Neuronal stem cell (in vitro differentiated cells): ENCODE measurements around the gene VPS26B.

Experiments
- DNase-seq: peaks from one replicate; pipeline ENCODE4 v3.0.0-alpha.2; 2013; ENCODE audit warnings: low spot score
- H2AFZ ChIP-seq: one replicate; pipeline ENCODE4 v1.6.1; 2013; ENCODE audit warnings: mild to moderate bottlenecking, low read length, inconsistent platforms
- H2AK5ac ChIP-seq: 2 replicates; pipeline ENCODE4 v1.6.1; 2013; ENCODE audit warnings: low read depth, mild to moderate bottlenecking, inconsistent platforms, low read length, moderate library complexity, mixed read lengths
- H2BK120ac ChIP-seq: 2 replicates; pipeline ENCODE4 v1.6.1; 2013; ENCODE audit warnings: low read depth, mild to moderate bottlenecking, inconsistent platforms, low read length, moderate library complexity, mixed read lengths
- H2BK12ac ChIP-seq: one replicate; pipeline ENCODE4 v1.6.1; 2013; ENCODE audit warnings: low read length, inconsistent platforms
- H2BK15ac ChIP-seq: 2 replicates; pipeline ENCODE4 v1.6.1; 2013; ENCODE audit warnings: mild to moderate bottlenecking, low read length, inconsistent platforms, mixed read lengths
- H2BK5ac ChIP-seq: one replicate; pipeline ENCODE4 v1.6.1; 2013; ENCODE audit warnings: inconsistent platforms, mild to moderate bottlenecking, low read length, moderate library complexity
- H3K14ac ChIP-seq: one replicate; pipeline ENCODE4 v1.6.1; 2013; ENCODE audit warnings: low read length, inconsistent platforms
- H3K18ac ChIP-seq: 2 replicates; pipeline ENCODE4 v1.6.1; 2013; ENCODE audit warnings: low read length, inconsistent platforms
- H3K23ac ChIP-seq: 2 replicates; pipeline ENCODE4 v1.6.1; 2013; ENCODE audit warnings: low read depth, mild to moderate bottlenecking, mixed read lengths, low read length, inconsistent platforms; ENCODE audit not compliant: poor library complexity
- H3K27ac ChIP-seq: replicated peaks from 3 replicates; pipeline ENCODE4 v1.5.1; 2013; ENCODE audit warnings: low read length, inconsistent platforms
- H3K27me3 ChIP-seq, 3 experiments: 2 replicates each; pipeline ENCODE4 v1.6.1; 2013; ENCODE audit warnings: low read length in 3 of 3, mild to moderate bottlenecking in 2 of 3, inconsistent platforms in 1 of 3, low read depth in 1 of 3, mixed read lengths in 1 of 3, moderate library complexity in 1 of 3; ENCODE audit not compliant: control insufficient read depth in 3 of 3, insufficient read depth in 3 of 3
- H3K36me3 ChIP-seq, 2 donors: replicated peaks in 1 of 2; 2 replicates each; pipeline ENCODE4 v1.6.1; 2013; ENCODE audit warnings: low read length in 2 of 2; ENCODE audit not compliant: control insufficient read depth in 2 of 2, insufficient read depth in 2 of 2
- H3K4ac ChIP-seq: 2 replicates; pipeline ENCODE4 v1.6.1; 2013; ENCODE audit warnings: inconsistent platforms, mild to moderate bottlenecking, low read length, moderate library complexity
- H3K4me1 ChIP-seq, 2 donors: 1 replicate in 1 of 2; 2 replicates in 1 of 2; pipeline ENCODE4 v1.6.1; 2013; ENCODE audit warnings: low read length in 2 of 2, low read depth in 1 of 2; ENCODE audit not compliant: control insufficient read depth in 2 of 2, insufficient read depth in 1 of 2
- H3K4me2 ChIP-seq: one replicate; pipeline ENCODE4 v1.6.1; 2013; ENCODE audit warnings: mild to moderate bottlenecking, low read length, inconsistent platforms; ENCODE audit not compliant: insufficient read depth, poor library complexity, severe bottlenecking
- H3K4me3 ChIP-seq, 2 donors: 2 replicates each; pipeline ENCODE4 v1.5.1; 2013; ENCODE audit warnings: low read length in 2 of 2, mild to moderate bottlenecking in 2 of 2, inconsistent platforms in 1 of 2, moderate library complexity in 1 of 2
- H3K79me1 ChIP-seq: one replicate; pipeline ENCODE4 v1.6.1; 2013; ENCODE audit warnings: low read depth, mild to moderate bottlenecking, inconsistent platforms, low read length, moderate library complexity
- H3K9ac ChIP-seq: one replicate; pipeline ENCODE4 v1.6.1; 2013; ENCODE audit warnings: mild to moderate bottlenecking, low read depth, low read length, inconsistent platforms; ENCODE audit not compliant: poor library complexity
- H3K9me3 ChIP-seq, 2 donors: replicated peaks in 1 of 2; 2 replicates each; pipeline versions ENCODE3 to v1.6.1; 2013; ENCODE audit warnings: low read length in 2 of 2, mild to moderate bottlenecking in 2 of 2, inconsistent platforms in 1 of 2, low read depth in 1 of 2, mixed read lengths in 1 of 2, moderate library complexity in 1 of 2; ENCODE audit not compliant: control insufficient read depth in 2 of 2, insufficient read depth in 1 of 2
- H4K8ac ChIP-seq: one replicate; pipeline ENCODE4 v1.6.1; 2013; ENCODE audit warnings: low read depth, mild to moderate bottlenecking, inconsistent platforms, low read length, moderate library complexity
- H4K91ac ChIP-seq: one replicate; pipeline ENCODE4 v1.6.1; 2013; ENCODE audit warnings: low read length, low read depth, mild to moderate bottlenecking, inconsistent platforms; ENCODE audit not compliant: poor library complexity
- WGBS, 2 donors: extraction: QIAGEN DNeasy Blood & Tissue Kit; methylation state at CpG; one replicate each; pipeline ENCODE4 v1.1.7; 2013; ENCODE audit warnings: missing lambda C conversion rate in 2 of 2, mixed read lengths in 1 of 2; ENCODE audit not compliant: insufficient read length in 2 of 2, insufficient replicate concordance in 1 of 2; ENCODE audit errors: extremely low coverage in 2 of 2; 5-methylcytosine and 5-hydroxymethylcytosine counted together

Gene VPS26B

GRCh38 chr11:134237557-134237922, 13.1 kb downstream of the VPS26B start:
- Histone ChIP-seq H2BK5ac (no peak overlapping the region), H3K9me3 (no peaks in the 10 kb centered on the region), H3K36me3 (peaks cover 3 to 48% of the 10 kb centered on the region in 2 donors), H2BK120ac (no peak overlapping the region), H3K27me3 (no peaks in the 10 kb centered on the region), H2BK12ac (no peak overlapping the region), H2BK15ac (no peak overlapping the region), H2AK5ac (no peak overlapping the region), H3K23ac (no peak overlapping the region), H4K91ac (no peak overlapping the region), H4K8ac (no peak overlapping the region), H3K4me2 (no peak overlapping the region), H3K4ac (no peak overlapping the region), H3K9ac (no peak overlapping the region), H3K4me1 (no peaks in the 10 kb centered on the region), H3K27ac (no peak overlapping the region), H3K18ac (no peak overlapping the region), H3K14ac (no peak overlapping the region), H2AFZ (no peak overlapping the region), H3K79me1 (no peaks in the 10 kb centered on the region), H3K4me3 (no peak overlapping the region)
- no peak for DNase-seq
- no CpG with 5 or more reads among the region's 11 CpGs for WGBS, 2 donors

- Histone ChIP-seq H3K4me3 (no peak overlapping the region), H3K23ac (no peak overlapping the region), H3K14ac (no peak overlapping the region), H3K4ac (no peak overlapping the region), H2AK5ac (no peak overlapping the region), H2BK120ac (no peak overlapping the region), H3K36me3 (peaks cover 12 to 62% of the 10 kb centered on the region in 2 donors), H3K9ac (no peak overlapping the region), H2BK5ac (no peak overlapping the region), H2BK12ac (no peak overlapping the region), H3K79me1 (no peaks in the 10 kb centered on the region), H3K4me1 (no peaks in the 10 kb centered on the region), H3K27ac (no peak overlapping the region), H3K18ac (no peak overlapping the region), H3K4me2 (no peak overlapping the region), H2BK15ac (no peak overlapping the region), H2AFZ (no peak overlapping the region), H3K27me3 (no peaks in the 10 kb centered on the region), H4K91ac (no peak overlapping the region), H4K8ac (no peak overlapping the region), H3K9me3 (no peaks in the 10 kb centered on the region)
- no peak for DNase-seq
- no CpG with 5 or more reads among the region's 5 CpGs for WGBS, 2 donors
These were observed 14.5 kb downstream of the VPS26B start for GRCh38 chr11:134238956-134239355.

DNA sequence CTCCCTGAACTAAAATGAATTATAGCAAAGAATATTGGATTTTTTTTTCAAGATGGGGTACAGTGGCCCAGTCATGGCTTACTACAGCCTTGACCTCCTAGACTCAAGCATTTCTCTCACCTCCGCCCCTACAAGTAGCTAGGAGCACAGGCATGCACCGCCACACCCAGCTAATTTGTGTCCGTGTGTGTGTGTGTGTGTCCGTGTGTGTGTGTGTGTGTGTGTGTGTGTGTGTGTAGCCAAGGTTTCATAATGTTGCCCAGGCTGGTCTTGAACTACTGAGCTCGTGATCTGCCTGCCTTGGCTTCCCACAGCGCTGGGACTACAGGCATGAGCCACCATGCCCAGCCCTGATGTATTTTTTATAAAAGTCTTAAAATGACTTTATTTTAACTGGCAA, 16.1 kb downstream of the VPS26B start:
- H3K9ac ChIP-seq, result no peak overlapping the region

GRCh38 chr11:134242376-134242775, 17.9 kb downstream of the VPS26B start:
- no peak overlapping the region for H3K27ac ChIP-seq

More for the DNA sequence above, 16.1 kb downstream of the VPS26B start:
- Histone ChIP-seq H2BK5ac (no peak overlapping the region), H3K4me1 (no peaks in the 10 kb centered on the region), H4K8ac (no peak overlapping the region), H2AK5ac (no peak overlapping the region), H2AFZ (no peak overlapping the region), H2BK15ac (no peak overlapping the region), H3K27ac (no peak overlapping the region), H3K79me1 (no peaks in the 10 kb centered on the region), H4K91ac (no peak overlapping the region), H3K4ac (no peak overlapping the region), H3K36me3 (peaks cover 19 to 71% of the 10 kb centered on the region in 2 donors), H2BK120ac (no peak overlapping the region), H3K23ac (no peak overlapping the region), H3K18ac (no peak overlapping the region), H3K27me3 (no peaks in the 10 kb centered on the region), H3K4me3 (no peak overlapping the region), H3K9me3 (no peaks in the 10 kb centered on the region), H2BK12ac (no peak overlapping the region), H3K14ac (no peak overlapping the region), H3K4me2 (no peak overlapping the region)
- no CpG with 5 or more reads among the region's 6 CpGs for WGBS, 2 donors
- DNase-seq, result no peak

More at GRCh38 chr11:134242376-134242775, 17.9 kb downstream of the VPS26B start:
- Histone ChIP-seq H3K4me2 (no peak overlapping the region), H2BK120ac (no peak overlapping the region), H3K4me3 (no peak overlapping the region), H3K4me1 (no peaks in the 10 kb centered on the region), H3K9me3 (no peaks in the 10 kb centered on the region), H2BK5ac (no peak overlapping the region), H3K14ac (no peak overlapping the region), H2AK5ac (no peak overlapping the region), H2BK12ac (no peak overlapping the region), H3K18ac (no peak overlapping the region), H4K91ac (no peak overlapping the region), H3K36me3 (peaks cover 21 to 83% of the 10 kb centered on the region in 2 donors), H3K23ac (no peak overlapping the region), H3K9ac (no peak overlapping the region), H4K8ac (no peak overlapping the region), H2BK15ac (no peak overlapping the region), H3K79me1 (no peaks in the 10 kb centered on the region), H2AFZ (no peak overlapping the region), H3K27me3 (no peaks in the 10 kb centered on the region), H3K4ac (no peak overlapping the region)
- DNase-seq, result no peak
- WGBS, 2 donors, result no CpG with 5 or more reads among the region's 9 CpGs
